GM18870 (cell line): ENCODE measurements around the gene DMD.
A peak's percentile ranks its signal among the peaks of the same experiment; 100 is the strongest.

ENCODE experiments used
- ATAC-seq: cut with Tn5 transposase; IDR thresholded peaks from one replicate; pipeline ENCODE4 v1.9.1; 2021; ENCODE audit warnings: moderate library complexity; ENCODE audit not compliant: unreplicated experiment

The DMD gene

DNA sequence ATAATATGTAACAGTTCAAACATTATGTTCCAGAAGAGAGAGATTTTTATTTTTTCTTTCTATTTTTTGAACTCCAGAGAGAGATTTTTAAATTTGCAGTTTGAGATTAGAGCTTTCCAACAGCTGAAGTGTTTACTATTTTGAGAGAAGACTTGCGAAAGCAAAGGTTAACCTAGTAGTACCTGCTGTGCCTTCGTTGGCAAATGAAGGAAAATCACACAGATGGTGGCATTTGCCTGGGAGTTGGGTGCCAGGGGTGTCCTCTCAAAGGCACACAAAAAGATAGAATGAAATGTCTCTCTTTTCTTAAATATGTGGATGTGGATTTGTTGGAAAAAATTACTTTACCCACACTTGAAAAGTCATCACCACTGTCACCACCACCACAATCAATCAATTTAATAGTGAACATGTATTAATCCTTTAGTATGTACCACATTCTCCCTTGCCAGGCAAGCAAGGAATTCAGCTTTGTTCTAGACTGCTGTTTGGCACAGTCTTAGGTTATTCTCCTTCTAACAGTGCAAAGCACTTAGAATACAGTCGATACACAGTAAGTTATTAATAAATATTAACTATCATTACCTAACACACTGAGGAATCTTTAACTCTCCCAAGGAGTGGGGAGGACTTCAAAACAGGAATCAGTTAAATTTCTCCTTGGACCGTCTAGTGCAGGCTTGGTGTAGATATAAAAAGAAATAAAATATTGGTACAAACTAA, 1301.3 kb downstream of the DMD start:
- ATAC-seq, result no peak

DNA sequence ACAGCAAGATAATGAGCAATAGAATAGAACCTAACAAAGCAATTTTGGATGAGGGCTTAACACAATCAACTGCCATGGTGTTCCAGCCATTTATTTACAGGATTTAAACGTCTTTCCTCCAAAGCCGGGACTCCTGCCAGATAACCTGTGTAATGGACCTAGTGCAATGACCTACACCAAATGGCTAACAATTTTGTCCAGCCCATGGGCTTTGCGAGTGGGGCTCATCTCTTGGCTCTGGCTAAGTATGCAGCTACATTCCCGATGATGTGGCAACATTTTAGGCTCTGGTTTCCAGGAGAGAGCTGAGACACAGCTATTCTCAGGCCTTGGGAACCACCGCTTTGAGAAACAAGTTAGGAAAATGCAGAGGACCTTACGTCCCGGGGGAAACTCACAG, 1317.2 kb downstream of the DMD start:
- ATAC-seq, result no peak

DNA sequence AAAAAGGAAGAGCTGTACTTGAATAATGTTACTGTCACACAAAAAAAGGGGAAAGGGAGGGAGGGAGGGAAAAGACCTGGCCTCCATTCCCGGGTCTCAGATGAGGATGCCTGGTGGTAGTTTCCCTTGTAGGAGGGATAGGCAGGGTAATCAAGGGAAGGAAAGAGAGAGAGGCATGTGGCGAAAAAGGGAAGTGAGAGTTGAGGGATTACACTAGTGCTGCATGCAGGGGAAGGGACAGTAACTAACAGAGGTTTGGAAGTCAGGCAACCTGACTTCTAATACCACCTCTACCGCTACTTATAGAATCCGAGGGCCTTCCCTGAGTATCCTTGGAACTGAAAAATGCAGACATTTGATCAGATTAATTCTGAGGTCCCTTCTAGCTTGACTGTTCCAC, 1317.8 kb downstream of the DMD start:
- peak; percentile 91 for ATAC-seq

GRCh38 chrX:31889088-31889487, 1322.3 kb downstream of the DMD start:
- no peak for ATAC-seq

GRCh38 chrX:31884535-31884934, 1326.8 kb downstream of the DMD start:
- ATAC-seq, result no peak

- ATAC-seq, result no peak
Observed at GRCh38 chrX:31872007-31872406, 1339.3 kb downstream of the DMD start.

GRCh38 chrX:31870267-31870666, 1341.1 kb downstream of the DMD start:
- ATAC-seq, result no peak

DNA sequence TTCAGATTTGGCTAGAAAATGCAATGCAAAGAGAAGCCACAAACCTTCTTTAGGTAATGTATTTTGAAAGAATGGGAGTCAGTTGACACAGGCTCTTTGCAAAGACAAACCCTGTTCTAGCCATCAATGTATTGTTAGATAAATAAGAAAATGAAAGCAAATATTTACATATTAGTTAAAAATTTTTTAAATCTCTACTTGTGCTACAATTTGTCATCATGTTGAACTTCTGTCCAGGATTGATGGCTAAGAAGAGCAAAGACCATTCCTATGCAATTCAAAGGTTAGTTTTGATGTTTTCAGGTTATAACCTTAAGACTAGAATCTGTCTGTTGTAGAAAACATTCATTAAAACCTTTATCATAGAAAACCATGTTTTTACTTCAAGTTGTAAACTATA, 1350.7 kb downstream of the DMD start:
- ATAC-seq, result no peak

GRCh38 chrX:31858915-31859314, 1352.4 kb downstream of the DMD start:
- no peak for ATAC-seq

- no peak for ATAC-seq
Observed at GRCh38 chrX:31854716-31855115, 1356.6 kb downstream of the DMD start.

GRCh38 chrX:31851761-31852160, 1359.6 kb downstream of the DMD start:
- no peak for ATAC-seq

DNA sequence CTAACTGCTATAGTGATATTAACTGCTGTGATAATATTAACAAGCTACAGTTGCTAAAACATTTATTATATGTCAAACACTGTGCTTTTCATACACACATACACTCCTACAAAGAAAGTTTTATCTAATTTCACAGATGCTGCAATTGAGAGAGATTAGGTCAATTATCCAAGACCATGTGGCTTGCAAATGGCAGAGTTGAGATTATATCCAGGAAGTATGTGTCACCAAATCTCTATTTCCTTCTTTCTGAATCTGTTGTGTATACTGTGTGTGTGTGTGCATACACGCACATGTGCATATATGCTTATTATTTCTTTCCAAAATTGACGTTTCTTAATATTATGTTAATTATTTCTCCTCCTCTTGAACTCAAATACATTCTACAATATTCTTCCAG, 1363.6 kb downstream of the DMD start:
- ATAC-seq, result no peak

DNA sequence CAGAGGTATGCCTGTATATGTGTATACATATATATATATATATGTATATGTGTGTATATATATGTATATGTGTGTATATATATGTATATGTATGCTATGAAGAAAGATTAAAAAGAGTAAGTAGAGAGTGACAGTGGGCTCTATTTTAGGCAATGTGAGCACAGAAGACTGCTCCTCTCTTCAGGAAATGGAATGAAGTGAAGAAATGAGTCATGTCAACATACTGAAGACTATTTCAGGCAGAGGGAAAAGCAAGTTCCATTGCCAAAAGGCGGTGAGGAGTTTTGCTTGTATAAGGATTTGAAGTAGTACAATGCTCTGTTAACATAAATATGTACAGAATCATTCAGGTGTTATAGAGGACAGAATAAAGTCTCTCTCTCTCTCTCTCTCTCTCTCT, 1366.3 kb downstream of the DMD start:
- no peak for ATAC-seq

DNA sequence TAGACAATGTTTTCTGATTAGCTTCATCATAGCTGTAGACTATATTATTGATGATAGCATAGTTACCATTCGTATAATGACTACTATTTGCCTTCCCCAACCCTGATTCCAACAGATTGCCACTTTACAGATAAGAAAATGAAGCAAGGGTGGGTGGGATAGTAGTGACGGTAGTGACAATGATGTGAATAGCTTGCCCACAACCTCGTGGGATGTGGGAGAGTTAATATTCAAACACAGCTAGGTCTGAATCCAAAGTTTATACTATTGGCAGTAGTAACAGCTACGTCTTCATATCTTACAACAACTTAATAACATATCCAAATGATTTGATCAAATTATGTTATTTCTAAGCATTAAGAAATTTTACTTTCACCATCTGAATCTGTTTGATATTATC, 1372.7 kb downstream of the DMD start:
- no peak for ATAC-seq

- ATAC-seq, result no peak
Observed at GRCh38 chrX:31837445-31838049, 1373.8 kb downstream of the DMD start.

DNA sequence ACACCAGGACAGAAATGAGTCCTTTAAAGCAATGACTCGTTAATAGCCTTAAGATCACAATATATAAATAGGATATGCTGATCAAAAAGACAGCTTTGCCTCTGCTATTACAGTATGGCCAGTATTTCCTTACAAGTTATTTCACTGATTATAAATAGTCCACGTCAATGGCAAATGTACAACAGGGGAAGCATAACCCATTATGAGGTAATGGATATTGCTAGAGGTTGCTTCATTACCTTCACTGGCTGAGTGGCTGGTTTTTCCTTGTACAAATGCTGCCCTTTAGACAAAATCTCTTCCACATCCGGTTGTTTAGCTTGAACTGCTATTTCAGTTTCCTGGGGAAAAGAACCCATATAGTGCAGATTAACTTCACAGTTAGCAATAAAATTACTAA, 1374.9 kb downstream of the DMD start:
- no peak for ATAC-seq

- ATAC-seq, result no peak
Observed at GRCh38 chrX:31832263-31832662, 1379.1 kb downstream of the DMD start.

DNA sequence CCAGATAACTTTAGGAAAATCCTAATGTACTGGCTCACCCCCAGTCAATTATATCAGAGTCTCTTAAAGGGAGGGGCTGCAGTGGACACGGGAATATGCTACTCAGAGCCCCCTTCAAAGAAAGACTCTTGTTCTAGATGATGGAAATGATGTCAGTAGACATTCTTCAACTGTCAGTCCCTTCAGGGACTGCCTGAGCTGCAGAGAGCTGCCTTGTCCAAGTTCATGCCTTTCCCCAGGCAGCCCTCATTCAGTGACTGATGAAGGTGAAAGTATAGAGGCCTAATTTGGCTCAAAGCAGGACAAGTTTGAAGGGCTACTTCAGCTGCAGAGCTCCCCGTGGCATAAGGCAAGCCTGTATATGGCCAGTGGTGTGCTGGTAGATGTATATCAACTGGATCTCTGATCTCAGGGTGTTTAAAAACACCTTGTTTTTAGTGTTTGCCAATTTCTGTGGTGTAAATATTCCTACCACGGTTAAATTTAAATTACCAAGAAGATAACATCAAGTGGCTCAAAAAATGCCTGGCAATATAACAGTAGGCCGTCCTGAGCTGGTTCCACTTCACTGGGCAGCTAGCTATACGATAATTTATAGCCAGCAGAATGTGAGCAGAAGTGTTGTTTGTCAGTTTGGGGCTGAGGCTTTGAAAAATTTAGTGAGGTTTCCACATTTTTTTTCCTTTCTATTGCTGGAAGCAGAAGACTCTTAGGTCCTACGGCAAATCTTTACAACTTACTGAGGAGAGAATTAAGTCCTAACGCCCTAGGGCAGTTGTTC, 1390.7 kb downstream of the DMD start:
- ATAC-seq, result no peak

DNA sequence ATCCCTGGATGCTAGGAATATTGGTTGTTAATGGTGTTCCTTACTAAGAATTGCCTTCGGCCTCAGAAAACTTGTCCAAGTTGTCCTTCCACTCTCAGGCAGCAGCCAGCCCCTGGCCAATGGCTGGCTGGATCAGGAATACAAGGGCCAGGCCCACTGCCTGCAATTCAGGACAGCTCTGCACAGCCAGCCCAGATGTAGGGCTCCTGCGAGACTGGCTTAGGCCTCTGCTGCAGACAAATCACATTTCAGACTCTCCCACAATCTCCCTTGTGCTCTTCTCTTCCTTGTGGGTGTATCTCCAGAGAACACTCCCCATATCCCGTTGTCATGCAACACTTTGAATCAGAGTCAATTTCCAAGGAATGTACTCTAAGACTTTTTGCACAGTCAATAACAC, 1391.9 kb downstream of the DMD start:
- ATAC-seq, result no peak

- ATAC-seq, result no peak
Observed at GRCh38 chrX:31811106-31811505, 1400.2 kb downstream of the DMD start.

GRCh38 chrX:31808357-31808756, 1403.0 kb downstream of the DMD start:
- ATAC-seq, result no peak

DNA sequence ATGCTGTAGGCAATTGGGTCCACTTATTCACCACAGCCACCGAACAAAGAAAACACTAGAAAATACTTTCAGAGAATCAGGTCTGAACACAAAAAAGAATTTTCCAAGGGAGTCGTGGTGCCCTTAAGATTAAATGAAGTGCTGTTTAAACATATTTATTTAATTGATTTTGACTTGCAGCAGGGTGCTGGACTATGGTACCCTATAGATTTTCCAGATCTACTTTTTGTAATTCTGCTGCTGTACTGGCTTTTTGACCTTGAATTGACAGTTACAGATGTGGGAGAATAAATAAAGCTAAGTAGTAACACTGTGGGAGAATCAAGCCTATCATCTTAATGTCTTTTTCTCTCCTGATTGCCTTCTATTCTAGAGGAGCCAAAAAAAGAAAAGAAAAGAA, 1404.2 kb downstream of the DMD start:
- no peak for ATAC-seq
